EH (cell line): Measurements from ENCODE around the gene CEBPA.

Experiments used
- DNase-seq: peaks from one replicate; pipeline ENCODE4 v3.0.0-alpha.2; 2015; ENCODE audit warnings: low read depth

Gene CEBPA

GRCh38 chr19:33286899-33287298 lies 15.4 kb downstream of the CEBPA start:
- no peak for DNase-seq

GRCh38 chr19:33285441-33285927 lies 16.9 kb downstream of the CEBPA start:
- DNase-seq = no peak

GRCh38 chr19:33284756-33285155 lies 17.6 kb downstream of the CEBPA start:
- no peak for DNase-seq

- no peak for DNase-seq
Observed at GRCh38 chr19:33284146-33284643, 18.1 kb downstream of the CEBPA start.

GRCh38 chr19:33283589-33283988 lies 18.7 kb downstream of the CEBPA start:
- no peak for DNase-seq

- DNase-seq = peak; percentile 66
Observed at GRCh38 chr19:33282036-33282671, 20.2 kb downstream of the CEBPA start.

GRCh38 chr19:33281296-33281926 lies 20.9 kb downstream of the CEBPA start:
- DNase-seq = no peak

GRCh38 chr19:33280351-33280921 lies 21.9 kb downstream of the CEBPA start:
- no peak for DNase-seq

GRCh38 chr19:33279430-33280350 lies 22.6 kb downstream of the CEBPA start:
- DNase-seq = no peak

- no peak for DNase-seq
Observed at GRCh38 chr19:33278403-33279269, 23.7 kb downstream of the CEBPA start.

GRCh38 chr19:33278023-33278402 lies 24.3 kb downstream of the CEBPA start:
- DNase-seq = no peak

GRCh38 chr19:33277434-33277833 lies 24.9 kb downstream of the CEBPA start:
- no peak for DNase-seq

GRCh38 chr19:33275933-33276619 lies 26.3 kb downstream of the CEBPA start:
- no peak for DNase-seq

GRCh38 chr19:33275559-33275932 lies 26.8 kb downstream of the CEBPA start:
- no peak for DNase-seq

- no peak for DNase-seq
Observed at GRCh38 chr19:33274663-33275558, 27.4 kb downstream of the CEBPA start.

GRCh38 chr19:33273881-33274662 lies 28.3 kb downstream of the CEBPA start:
- peak; percentile 80 for DNase-seq

- no peak for DNase-seq
Observed at GRCh38 chr19:33273065-33273736, 29.1 kb downstream of the CEBPA start.
